ENCODE data around the gene DAPK2.

Gene DAPK2

GRCh38 chr15:64032329-64032728 is 14.0 kb downstream of the DAPK2 start:
- no peak overlapping the region for H3K4me3 ChIP-seq (ENCODE audit: low read depth, low read length)
- TF ChIP-seq, protein P1, sequence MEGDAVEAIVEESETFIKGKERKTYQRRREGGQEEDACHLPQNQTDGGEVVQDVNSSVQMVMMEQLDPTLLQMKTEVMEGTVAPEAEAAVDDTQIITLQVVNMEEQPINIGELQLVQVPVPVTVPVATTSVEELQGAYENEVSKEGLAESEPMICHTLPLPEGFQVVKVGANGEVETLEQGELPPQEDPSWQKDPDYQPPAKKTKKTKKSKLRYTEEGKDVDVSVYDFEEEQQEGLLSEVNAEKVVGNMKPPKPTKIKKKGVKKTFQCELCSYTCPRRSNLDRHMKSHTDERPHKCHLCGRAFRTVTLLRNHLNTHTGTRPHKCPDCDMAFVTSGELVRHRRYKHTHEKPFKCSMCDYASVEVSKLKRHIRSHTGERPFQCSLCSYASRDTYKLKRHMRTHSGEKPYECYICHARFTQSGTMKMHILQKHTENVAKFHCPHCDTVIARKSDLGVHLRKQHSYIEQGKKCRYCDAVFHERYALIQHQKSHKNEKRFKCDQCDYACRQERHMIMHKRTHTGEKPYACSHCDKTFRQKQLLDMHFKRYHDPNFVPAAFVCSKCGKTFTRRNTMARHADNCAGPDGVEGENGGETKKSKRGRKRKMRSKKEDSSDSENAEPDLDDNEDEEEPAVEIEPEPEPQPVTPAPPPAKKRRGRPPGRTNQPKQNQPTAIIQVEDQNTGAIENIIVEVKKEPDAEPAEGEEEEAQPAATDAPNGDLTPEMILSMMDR (IDR thresholded peaks at IDR 0.05; ENCODE audit: control insufficient read depth, extremely low read depth, insufficient read depth) = no peak
- DNase-seq (ENCODE audit: low read depth) = no peak

- TF ChIP-seq, protein P1 (IDR thresholded peaks at IDR 0.05; ENCODE audit: control insufficient read depth, extremely low read depth, insufficient read depth) = no peak
- no peak for DNase-seq (ENCODE audit: low read depth)
- no peak overlapping the region for H3K4me3 ChIP-seq (ENCODE audit: low read depth, low read length)
Measured at GRCh38 chr15:64030123-64030522, 16.2 kb downstream of the DAPK2 start.

DNA sequence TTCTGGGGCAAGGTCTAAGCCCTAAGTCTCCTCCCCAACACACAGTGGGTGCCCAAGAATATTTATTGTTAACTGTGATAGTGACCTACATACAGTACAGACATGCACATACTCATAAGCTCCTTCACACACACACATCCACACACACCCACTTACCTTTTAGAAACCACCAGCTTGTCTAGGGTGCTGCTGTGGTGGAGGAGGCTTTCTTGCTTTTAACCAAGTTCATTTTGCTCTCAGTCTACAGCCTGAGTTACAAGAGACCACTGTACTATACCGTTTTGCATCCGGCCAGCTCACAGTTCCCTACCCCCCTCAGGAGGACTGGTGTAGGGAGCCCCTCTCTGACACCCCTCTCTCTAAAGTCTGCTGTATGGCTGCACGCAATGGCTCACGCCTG is 16.7 kb downstream of the DAPK2 start:
- no peak for DNase-seq (ENCODE audit: low read depth)
- H3K4me3 ChIP-seq (ENCODE audit: low read depth, low read length) = no peak overlapping the region
- TF ChIP-seq, protein P1 (IDR thresholded peaks at IDR 0.05; ENCODE audit: control insufficient read depth, extremely low read depth, insufficient read depth) = no peak

- no peak for DNase-seq (ENCODE audit: low read depth)
- TF ChIP-seq, protein P1 (IDR thresholded peaks at IDR 0.05; ENCODE audit: control insufficient read depth, extremely low read depth, insufficient read depth) = no peak
- H3K4me3 ChIP-seq (ENCODE audit: low read depth, low read length) = no peak overlapping the region
Measured at GRCh38 chr15:64029110-64029509, 17.2 kb downstream of the DAPK2 start.

DNA sequence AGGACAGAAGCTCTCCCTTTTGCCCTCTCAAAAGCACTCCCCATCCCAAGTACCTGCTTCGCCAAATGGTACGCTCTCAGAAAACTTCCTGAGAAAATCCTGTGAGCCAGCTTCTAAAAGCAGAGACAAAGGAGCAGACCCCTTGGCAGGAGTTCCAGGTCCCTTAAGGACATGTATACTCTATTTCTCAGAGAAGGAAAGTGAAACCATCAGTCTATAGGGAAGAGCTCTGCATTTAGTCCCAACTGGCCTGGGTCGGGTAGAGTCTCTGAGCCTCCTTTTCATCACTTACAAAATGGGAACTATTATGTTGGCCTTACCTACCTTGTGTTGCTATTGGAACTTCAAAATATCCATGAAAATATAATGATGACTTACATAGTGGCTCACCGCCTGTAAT is 19.7 kb downstream of the DAPK2 start:
- no peak for DNase-seq (ENCODE audit: low read depth)
- H3K4me3 ChIP-seq (ENCODE audit: low read depth, low read length) = no peak overlapping the region
- TF ChIP-seq, protein P1 (IDR thresholded peaks at IDR 0.05; ENCODE audit: control insufficient read depth, extremely low read depth, insufficient read depth) = no peak

DNA sequence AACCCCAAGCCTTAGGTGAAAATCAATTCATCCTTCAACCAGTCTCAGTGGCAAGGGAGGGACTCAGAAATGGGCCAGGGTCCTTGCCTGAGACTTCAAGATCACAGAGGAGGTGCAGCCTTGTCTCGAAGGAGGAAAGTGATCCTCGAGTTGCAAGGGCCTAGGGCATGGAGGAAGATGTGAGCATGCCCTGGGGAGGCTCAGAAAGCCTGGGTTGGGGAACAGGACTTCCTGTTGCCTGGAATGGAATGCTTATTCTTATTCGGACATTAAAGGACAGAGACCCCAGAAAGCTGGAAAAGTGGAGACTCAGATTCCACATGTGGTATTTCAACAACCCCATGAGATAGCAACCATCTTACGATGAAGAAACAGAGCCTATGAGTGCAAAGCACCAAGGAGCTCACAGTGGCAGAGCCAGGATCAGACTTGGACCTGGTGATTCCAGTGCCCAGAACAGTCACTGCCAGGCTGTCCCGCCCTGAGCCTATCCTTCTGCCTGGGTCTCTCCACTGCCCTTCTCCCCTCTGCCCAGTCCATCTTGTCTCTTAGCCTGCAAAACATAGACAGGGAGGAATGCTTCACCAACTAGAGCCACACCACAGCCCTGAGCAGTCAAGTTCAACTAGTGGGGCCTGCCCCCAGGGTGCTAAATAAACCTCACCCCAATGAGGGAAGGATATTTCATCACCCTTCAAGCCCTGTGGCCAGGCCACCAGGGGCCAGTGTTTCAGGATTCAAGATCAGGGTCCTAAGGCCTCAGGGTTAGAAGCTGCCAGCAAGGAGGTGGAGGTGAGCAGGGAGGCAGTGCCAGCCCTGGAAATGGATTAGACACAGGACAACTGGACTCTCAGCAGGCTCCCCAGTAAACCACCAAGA is 21.9 kb downstream of the DAPK2 start:
- no peak overlapping the region for H3K4me3 ChIP-seq (ENCODE audit: low read depth, low read length)
- TF ChIP-seq, protein P1 (IDR thresholded peaks at IDR 0.05; ENCODE audit: control insufficient read depth, extremely low read depth, insufficient read depth) = no peak
- no peak for DNase-seq (ENCODE audit: low read depth)

DNA sequence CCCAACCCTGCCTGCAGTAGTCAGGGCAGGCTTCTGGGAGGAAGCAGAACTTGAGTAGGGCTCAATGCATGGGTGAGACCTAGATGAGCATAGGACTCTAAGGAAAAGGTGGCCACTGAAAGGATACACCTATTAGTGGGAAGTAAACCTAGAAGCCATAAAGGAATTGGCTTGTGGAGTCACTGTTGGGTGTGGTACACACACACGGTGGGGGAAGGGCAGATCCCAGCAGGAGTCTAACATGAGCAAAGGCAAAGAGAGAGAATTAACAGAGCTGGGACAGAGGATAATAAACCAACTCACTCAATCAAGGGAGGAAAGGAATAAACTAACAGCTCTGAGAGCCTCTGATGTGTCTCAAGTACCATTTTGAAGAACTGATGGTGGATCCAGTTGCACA is 23.1 kb downstream of the DAPK2 start:
- TF ChIP-seq, protein P1 (IDR thresholded peaks at IDR 0.05; ENCODE audit: control insufficient read depth, extremely low read depth, insufficient read depth) = no peak
- no peak for DNase-seq (ENCODE audit: low read depth)

More for the DNA sequence above, 23.1 kb downstream of the DAPK2 start:
- no peak overlapping the region for H3K4me3 ChIP-seq (ENCODE audit: low read depth, low read length)

Data from LNCaP clone FGC (cell line).